ENCODE measurements around the gene GGA1. TPM values are rescaled to one million over a fixed set of nuclear protein-coding genes. Genes with fewer than 3 reads are reported as not detected.

The GGA1 gene
- total and polyA plus RNA-seq, 10 of the 15 experiments (the other 5 are each of a cell fraction or from before 2014, with no cell fraction given), result 1.4 to 79.4 (median 44.4) TPM

- no peak for TF ChIP-seq E4F1 (IDR thresholded peaks at IDR 0.05; ENCODE audit: borderline replicate concordance, partially characterized antibody)
- no peak for TF ChIP-seq CREM (IDR thresholded peaks at IDR 0.05; ENCODE audit: low read depth)
- no peak for TF ChIP-seq JUNB (IDR thresholded peaks at IDR 0.05)
- no peak for TF ChIP-seq MTA2 (IDR thresholded peaks at IDR 0.05; ENCODE audit: low read depth)
- TF ChIP-seq CBX5 (IDR thresholded peaks at IDR 0.05; ENCODE audit: low read depth), result no peak
- TF ChIP-seq ATF3 (IDR thresholded peaks at IDR 0.05; ENCODE audit: borderline replicate concordance, extremely low read depth, low read depth, low read length), result no peak
- TF ChIP-seq ESRRA (IDR thresholded peaks at IDR 0.05; ENCODE audit: low read length), result no peak
- TF ChIP-seq CHD1 (IDR thresholded peaks at IDR 0.05; ENCODE audit: low read depth, low read length), result no peak
- no peak for TF ChIP-seq TAF1 (IDR thresholded peaks at IDR 0.05; ENCODE audit: borderline replicate concordance, low read depth, low read length)
- TF ChIP-seq YY1 (IDR thresholded peaks at IDR 0.05; ENCODE audit: low read depth, low read length), result no peak
- TF ChIP-seq RFX5 (IDR thresholded peaks at IDR 0.05; ENCODE audit: low read depth, low read length), result 0 out of 2 replicates have a peak, but pooled peaks have one; percentile 62
- TF ChIP-seq FOXM1 (IDR thresholded peaks at IDR 0.05; ENCODE audit: low read depth, low read length), result no peak
- TF ChIP-seq JUND (IDR thresholded peaks at IDR 0.05; ENCODE audit: low read depth, low read length), result no peak
- TF ChIP-seq NR2F1 (conservative IDR thresholded peaks at IDR 0.05), result peak; percentile 52
- no peak for TF ChIP-seq TCF12 (IDR thresholded peaks at IDR 0.05; ENCODE audit: low read depth, low read length)
- peak; percentile 38 for TF ChIP-seq NBN (IDR thresholded peaks at IDR 0.05)
- TF ChIP-seq POU2F2 (IDR thresholded peaks at IDR 0.05; ENCODE audit: borderline replicate concordance, low read depth, low read length), result no peak
- TF ChIP-seq ZBTB40 (IDR thresholded peaks at IDR 0.05; ENCODE audit: borderline replicate concordance), result no peak; the same call in 1 of the 2 replicates
- no peak for TF ChIP-seq PAX8 (IDR thresholded peaks at IDR 0.05)
- peak; percentile 77; the same call in 1 of the 2 replicates for TF ChIP-seq SIN3A (IDR thresholded peaks at IDR 0.05; ENCODE audit: low read depth, low read length)
- no peak for TF ChIP-seq MXI1 (IDR thresholded peaks at IDR 0.05; ENCODE audit: low read depth, low read length)
- TF ChIP-seq KDM1A (IDR thresholded peaks at IDR 0.05; ENCODE audit: borderline replicate concordance), result no peak
- TF ChIP-seq HDGF (IDR thresholded peaks at IDR 0.05), result peak; percentile 49
- TF ChIP-seq SMAD1 (IDR thresholded peaks at IDR 0.05; ENCODE audit: low read depth, partially characterized antibody), result peak; percentile 44
These were observed 66.6 kb downstream of the GGA1 start, which contains the start of gene LGALS1 (continued) for GRCh38 chr22:37674951-37675929.

All from GM12878 (cell line).